GM18502 (cell line): ENCODE results near the gene HS3ST4.

Source experiments
- ATAC-seq: cut with Tn5 transposase; IDR thresholded peaks from one replicate; pipeline ENCODE4 v1.9.1; 2021; ENCODE audit warnings: mild to moderate bottlenecking; ENCODE audit not compliant: unreplicated experiment, poor library complexity

The HS3ST4 gene

GRCh38 chr16:25812215-25812614 lies 120.5 kb downstream of the HS3ST4 start:
- no peak for ATAC-seq

DNA sequence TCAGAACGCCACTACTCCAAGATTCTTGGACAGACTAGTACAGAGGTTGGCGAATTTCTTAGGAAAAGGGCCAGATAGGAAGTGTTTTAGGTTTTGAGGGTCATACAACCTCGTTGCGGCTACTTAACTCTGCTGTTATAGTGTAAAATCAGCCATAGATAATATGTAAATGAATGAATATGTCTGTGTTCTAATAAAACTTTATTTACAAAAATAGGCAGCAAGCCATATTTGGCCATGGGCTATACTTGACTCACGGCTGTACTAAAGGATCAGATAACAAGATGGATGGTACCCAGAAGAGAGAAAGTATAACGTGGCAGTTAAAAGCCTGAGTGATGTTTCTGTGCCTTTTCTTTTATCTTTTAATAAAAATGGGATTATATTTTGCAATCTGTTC lies 125.5 kb downstream of the HS3ST4 start:
- no peak for ATAC-seq

GRCh38 chr16:25817876-25818275 lies 126.1 kb downstream of the HS3ST4 start:
- ATAC-seq = no peak

DNA sequence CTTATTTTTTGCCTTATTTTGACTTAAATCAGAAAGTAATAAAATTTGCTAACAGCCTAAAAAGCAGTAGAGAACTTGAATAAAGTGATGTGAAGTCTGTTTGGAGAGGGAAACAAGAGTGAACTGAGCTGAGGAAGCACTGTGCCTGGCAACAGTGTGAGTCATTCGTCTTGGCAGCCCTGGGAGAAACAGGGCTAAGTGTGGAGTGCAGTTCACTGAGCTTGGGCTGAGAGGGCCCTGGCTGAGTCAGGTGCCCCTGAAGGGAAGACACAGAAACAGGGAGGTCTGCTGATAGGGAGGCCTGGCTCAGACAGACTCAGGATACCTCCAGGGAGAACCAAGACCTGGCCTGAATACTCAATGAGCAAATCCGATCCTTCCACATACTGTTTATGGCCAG lies 132.1 kb downstream of the HS3ST4 start:
- ATAC-seq = no peak

GRCh38 chr16:25827709-25828108 lies 135.9 kb downstream of the HS3ST4 start:
- no peak for ATAC-seq

GRCh38 chr16:25828510-25828909 lies 136.8 kb downstream of the HS3ST4 start:
- ATAC-seq = no peak

GRCh38 chr16:25832291-25832690 lies 140.5 kb downstream of the HS3ST4 start:
- no peak for ATAC-seq

DNA sequence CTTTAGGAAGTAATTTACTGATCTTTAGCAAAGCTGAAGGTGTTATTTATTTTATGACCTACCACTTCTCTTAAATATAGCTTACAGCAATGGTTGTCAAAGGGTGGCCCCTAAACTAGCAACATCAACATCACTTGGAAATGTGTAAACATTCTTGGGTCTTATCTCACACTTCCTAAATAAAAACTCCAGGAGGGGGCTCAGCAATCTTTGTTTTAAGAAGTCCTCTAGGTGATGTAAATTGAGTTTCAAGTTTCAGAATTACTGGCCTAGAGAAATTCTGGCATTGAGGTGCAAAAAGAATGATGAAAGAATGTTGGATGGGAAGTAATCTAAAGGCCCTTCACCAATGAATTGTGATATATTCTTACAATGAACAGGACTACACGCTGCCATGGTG lies 142.3 kb downstream of the HS3ST4 start:
- no peak for ATAC-seq

DNA sequence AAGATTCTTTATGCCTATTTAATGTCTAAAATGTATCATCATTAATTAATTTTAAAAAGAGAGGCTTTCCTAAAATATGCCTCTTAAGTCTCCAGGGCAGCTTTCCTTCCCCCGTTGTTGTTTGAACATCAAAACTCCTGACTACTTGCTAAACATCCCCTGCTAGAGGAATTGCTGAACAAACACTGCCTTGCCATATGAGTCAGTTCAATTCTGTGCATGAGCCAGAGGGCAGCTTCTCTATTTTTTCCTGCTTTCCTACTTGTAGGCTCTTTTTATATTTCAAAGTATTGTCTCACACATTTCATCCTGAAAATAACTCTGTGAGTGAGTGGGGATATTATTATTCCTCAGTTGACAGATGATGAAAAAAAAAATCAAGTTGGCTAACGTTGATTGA lies 143.4 kb downstream of the HS3ST4 start:
- ATAC-seq = no peak

DNA sequence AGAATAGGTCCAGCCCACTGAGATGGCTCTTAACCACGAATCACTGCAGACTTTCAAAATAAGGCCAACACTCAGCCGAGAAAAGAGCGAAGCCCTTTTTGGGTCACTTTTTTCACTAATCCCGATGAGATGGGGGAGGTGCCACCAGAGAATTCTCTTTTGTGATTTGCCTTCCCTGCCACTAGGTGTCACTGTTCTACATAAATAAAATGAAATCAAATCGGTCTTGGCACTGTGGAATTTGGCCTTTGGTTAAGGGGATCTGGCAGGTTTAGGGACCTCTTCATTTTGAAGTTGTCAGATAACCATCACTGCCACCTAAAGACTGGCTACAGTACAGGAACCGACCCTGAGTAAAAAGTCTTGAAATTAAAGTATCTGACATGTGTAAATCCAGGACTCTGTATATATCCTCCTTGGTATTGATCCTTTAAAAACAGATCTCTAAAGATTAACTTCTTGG lies 147.0 kb downstream of the HS3ST4 start:
- ATAC-seq = no peak

DNA sequence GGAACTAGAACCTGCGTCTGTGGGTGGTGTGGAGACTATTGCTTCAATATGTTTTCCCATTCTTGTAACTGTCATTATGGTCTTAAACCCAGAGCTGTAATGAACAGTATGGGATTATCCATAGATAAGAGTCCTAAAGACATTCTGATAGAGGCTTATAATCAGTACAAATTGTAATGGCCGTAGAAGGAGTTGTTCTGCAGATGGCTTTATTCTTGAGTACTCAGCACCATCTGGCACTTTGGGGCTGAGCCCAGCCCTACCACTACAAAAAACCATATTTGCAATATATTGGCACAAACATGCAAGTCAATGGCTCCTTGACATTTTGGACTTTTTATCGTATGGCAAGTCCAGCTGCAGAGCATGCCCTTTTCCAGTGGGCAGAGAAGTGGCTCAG lies 150.0 kb downstream of the HS3ST4 start:
- no peak for ATAC-seq

DNA sequence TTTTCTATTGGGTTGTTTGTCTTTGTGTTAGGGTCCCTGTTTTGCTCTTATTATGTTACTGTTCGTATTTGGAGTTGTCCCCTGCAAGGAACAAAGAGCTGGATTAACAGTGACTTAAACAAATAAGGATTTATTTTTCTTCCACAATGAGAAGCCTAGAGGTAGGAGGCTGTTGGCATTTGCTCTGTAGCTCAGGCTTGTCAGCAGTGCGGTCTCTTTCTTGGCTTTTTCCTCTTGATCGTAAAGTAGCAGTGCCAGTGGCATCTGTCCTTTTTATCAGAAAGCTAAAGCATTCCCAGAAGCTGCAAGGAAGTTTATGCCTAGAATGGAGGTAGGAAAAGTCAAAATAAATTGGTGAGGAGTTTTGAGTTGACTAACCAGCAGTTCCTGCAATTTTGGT lies 154.1 kb downstream of the HS3ST4 start:
- no peak for ATAC-seq

DNA sequence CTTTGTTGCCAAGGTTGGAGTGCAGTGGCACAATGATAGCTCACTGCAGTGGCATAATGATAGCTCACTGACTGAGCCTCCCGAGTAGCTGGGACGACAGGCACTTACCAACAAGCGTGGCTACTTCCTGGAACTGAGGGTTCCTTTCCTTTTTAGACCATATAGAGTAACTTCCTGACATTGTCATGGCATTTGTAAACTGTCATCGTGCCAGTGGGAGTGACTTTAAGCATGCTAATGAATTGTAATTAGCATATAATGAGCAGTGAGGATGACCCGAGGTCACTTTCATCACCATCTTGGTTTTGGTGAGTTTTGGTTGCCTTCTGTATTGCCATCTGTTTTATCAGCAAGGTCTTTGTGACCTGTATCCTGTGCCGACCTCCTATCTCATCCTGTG lies 162.4 kb downstream of the HS3ST4 start:
- no peak for ATAC-seq

DNA sequence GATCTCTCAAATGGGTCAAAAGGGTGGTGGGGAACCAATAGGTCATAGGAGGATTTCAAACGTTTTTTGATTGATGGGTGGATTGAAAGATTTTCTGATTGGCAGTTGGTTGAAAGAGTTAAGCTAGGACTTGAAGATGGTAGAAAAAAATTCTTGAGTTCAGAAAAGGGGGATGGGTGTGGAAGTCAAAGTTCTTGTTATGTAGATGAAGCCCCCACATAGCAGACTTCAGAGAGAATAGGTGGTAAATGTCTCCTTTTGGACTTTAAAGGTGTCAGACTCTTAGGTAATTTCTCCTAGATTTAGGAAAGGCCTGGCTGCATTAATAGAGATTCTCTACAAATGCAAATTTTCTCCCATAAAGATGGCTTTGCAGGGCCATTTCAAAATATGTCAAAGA lies 163.3 kb downstream of the HS3ST4 start:
- ATAC-seq = no peak

DNA sequence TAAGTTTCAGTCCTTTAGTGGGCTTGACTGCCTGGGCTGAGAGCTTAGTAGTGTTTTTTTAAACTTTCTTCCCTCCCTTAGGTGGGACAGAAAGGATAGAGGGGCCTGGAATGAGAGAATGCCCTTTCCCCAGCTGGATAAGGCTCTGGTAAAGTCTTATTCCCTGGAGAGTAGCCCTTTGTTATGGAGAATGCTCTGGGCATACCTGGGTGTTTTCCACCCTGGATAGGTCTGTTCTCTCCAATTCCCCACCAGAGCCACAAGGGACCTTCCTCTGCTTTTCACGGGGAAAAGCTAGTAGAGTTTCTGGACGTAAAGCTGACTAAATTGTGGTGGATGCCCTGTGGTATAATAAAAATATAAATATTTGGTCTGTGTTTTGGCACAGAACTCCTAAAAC lies 164.1 kb downstream of the HS3ST4 start:
- no peak for ATAC-seq

GRCh38 chr16:25859645-25860044 lies 167.9 kb downstream of the HS3ST4 start:
- no peak for ATAC-seq

DNA sequence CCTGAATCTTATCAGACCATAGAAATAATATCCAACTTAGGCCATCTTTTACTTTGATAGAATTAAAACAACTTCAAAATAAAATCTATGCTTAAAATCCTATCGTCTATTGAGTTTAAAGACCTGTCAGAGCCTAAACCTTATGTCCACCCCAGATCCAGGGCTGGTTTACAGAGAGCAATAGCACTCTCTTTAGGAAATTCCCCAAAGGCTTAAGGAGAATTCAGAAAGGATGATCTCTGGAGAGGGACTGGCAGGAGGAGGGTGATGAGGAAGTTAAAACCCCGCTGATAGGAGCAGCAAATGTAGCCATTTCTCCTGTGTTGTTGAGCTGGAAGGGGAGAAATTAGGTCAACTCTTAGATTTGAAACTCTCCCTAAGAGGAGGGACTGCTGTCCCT lies 175.3 kb downstream of the HS3ST4 start:
- ATAC-seq = no peak

GRCh38 chr16:25868106-25868505 lies 176.3 kb downstream of the HS3ST4 start:
- no peak for ATAC-seq

DNA sequence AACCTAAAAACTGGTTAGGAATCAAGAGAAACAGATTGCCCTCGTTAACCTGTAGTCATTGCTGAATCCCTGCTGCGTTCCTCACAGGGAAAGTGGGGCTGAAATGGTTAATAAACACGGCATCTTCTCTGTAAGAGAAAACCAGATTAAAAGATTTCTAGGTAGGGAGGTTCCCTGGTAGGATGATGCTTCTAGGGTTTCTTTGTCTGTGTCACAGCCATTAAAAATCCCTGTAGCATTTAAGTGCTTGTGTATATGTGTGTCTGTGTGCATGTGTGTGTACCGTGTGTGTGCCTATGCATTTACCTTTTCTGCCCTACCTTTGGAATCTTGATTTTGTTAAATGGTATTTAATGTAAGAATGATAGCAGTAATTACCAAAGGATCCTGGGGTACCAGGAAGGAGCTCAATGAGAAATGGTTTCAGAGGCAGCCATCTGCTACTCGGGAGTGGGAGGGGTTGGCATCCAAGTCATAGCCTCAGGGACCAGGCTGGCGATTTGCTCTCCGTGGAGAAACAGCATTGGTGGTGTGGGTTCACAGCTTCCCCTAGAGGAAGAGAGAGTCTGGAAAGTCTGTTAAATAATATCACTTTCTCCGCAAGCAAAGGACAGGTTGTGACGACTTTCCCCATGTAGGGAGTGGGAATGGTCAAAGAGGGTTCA lies 177.1 kb downstream of the HS3ST4 start:
- no peak for ATAC-seq

- no peak for ATAC-seq
Observed at GRCh38 chr16:25872369-25873070, 180.8 kb downstream of the HS3ST4 start.

DNA sequence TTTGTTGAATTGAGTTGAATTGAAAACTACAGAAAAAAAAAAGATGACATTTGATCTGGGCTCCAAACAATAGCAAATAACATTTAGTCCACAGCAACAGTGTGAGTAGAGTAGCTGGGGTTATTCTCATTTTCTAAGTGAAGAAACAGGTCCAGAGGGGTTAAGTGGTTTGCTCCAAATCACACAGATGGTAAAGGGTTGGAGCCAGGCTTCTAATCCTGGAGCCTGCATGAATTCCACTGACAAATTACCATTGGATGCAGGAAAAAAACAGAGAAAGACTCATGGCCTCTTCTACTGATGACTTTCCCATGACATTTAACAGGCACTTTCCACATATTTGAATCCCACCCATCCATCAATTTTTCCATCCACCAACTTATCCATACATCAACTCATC lies 182.4 kb downstream of the HS3ST4 start:
- no peak for ATAC-seq

DNA sequence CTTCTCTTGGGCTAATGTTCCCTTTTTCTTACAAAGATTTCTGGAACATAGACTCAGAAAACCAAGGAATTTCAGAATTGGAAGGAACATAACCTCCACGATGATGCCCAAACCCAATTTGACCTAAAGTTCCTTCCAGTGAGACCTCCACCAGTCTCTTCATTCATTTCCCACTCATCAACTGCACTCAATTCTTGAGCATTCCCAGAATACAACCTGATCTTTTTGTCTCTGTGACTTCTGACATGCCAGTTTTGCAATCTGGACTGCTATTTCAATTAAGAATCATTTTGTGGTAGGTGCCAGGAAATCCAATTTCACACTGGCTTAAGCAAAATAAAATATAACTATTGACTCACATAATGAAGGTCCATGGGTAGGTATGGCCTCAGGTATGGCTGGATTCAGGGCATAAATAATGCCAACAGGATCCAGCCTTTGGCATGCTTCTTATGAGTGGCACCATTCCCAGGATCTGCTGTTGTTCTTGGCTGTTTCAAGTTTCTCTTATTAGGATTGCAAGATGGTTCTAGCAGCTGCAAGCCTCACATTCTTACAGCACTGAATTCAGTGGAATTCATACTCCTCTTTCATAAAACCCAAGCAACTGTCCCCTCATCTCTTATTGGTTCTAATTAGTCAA lies 184.3 kb downstream of the HS3ST4 start:
- ATAC-seq = no peak
